GM23338 (cell line): ENCODE data around the gene LRRC18. TPM values are rescaled to one million over a fixed set of nuclear protein-coding genes. Genes with fewer than 3 reads are reported as not detected.

Source experiments
- ATAC-seq: fragments of 200-7000 bp; cut with Tn5 transposase; 3 replicates; pipeline ENCODE4 v1.9.1; 2020
- DNase-seq: peaks from one replicate; pipeline ENCODE4 v3.0.0-alpha.2; 2015; ENCODE audit warnings: low spot score
- H2AFZ ChIP-seq: fragments of 200-600 bp; sonication (generic); 2 replicates; pipeline ENCODE4 v1.8.0; 2016; ENCODE audit warnings: antibody characterized with exemption, mild to moderate bottlenecking, moderate library complexity
- H3F3A ChIP-seq: fragments of 200-600 bp; sonication (generic); replicated peaks from 2 replicates; pipeline ENCODE4 v1.8.0; 2017; ENCODE audit warnings: antibody characterized with exemption, mixed run types, low read depth
- H3K27ac ChIP-seq: fragments of 200-600 bp; sonication (generic); 2 replicates; pipeline ENCODE4 v1.6.1; 2016; ENCODE audit warnings: low read depth
- H3K27me3 ChIP-seq: fragments of 200-600 bp; sonication (generic); 2 replicates; pipeline ENCODE4 v1.8.0; 2016; ENCODE audit warnings: mild to moderate bottlenecking, mixed run types, moderate library complexity; ENCODE audit not compliant: insufficient read depth
- H3K36me3 ChIP-seq: fragments of 200-600 bp; sonication (generic); 2 replicates; pipeline ENCODE4 v1.8.0; 2016; ENCODE audit warnings: mild to moderate bottlenecking; ENCODE audit not compliant: insufficient read depth
- H3K4me1 ChIP-seq: fragments of 200-600 bp; sonication (generic); 2 replicates; pipeline ENCODE4 v1.8.0; 2016; ENCODE audit warnings: mild to moderate bottlenecking, moderate library complexity; ENCODE audit not compliant: insufficient read depth
- H3K4me2 ChIP-seq: fragments of 200-600 bp; sonication (generic); 2 replicates; pipeline ENCODE4 v1.7.1; 2017; ENCODE audit warnings: mixed run types
- H3K4me3 ChIP-seq: fragments of 200-600 bp; sonication (generic); 2 replicates; pipeline ENCODE4 v1.6.1; 2016; ENCODE audit warnings: mixed run types
- H3K79me2 ChIP-seq: fragments of 200-600 bp; sonication (generic); replicated peaks from 2 replicates; pipeline ENCODE4 v1.8.0; 2017; ENCODE audit warnings: mild to moderate bottlenecking; ENCODE audit not compliant: insufficient read depth
- H3K9me2 ChIP-seq: fragments of 200-600 bp; sonication (generic); 2 replicates; pipeline ENCODE4 v1.8.0; 2017; ENCODE audit not compliant: insufficient read depth
- H4K20me1 ChIP-seq: fragments of 200-600 bp; sonication (generic); replicated peaks from 2 replicates; pipeline ENCODE4 v1.8.0; 2017; ENCODE audit warnings: mild to moderate bottlenecking; ENCODE audit not compliant: insufficient read depth
- H3K27ac Mint-ChIP-seq: 2 replicates; pipeline ENCODE4 v1.8.0; 2020; ENCODE audit warnings: inconsistent platforms, mild to moderate bottlenecking, moderate library complexity, mixed read lengths
- H3K27me3 Mint-ChIP-seq: 3 replicates; pipeline ENCODE4 v1.8.0; 2022; ENCODE audit warnings: low read depth, mild to moderate bottlenecking, moderate library complexity, mixed read lengths, inconsistent platforms; ENCODE audit not compliant: insufficient read depth, poor library complexity
- H3K36me3 Mint-ChIP-seq: 3 replicates; pipeline ENCODE4 v1.8.0; 2021; ENCODE audit warnings: low read depth, mild to moderate bottlenecking, inconsistent platforms, moderate library complexity, mixed read lengths
- H3K4me1 Mint-ChIP-seq: 3 replicates; pipeline ENCODE4 v1.8.0; 2020; ENCODE audit warnings: mild to moderate bottlenecking, inconsistent platforms, mixed read lengths
- H3K4me3 Mint-ChIP-seq: 3 replicates; pipeline ENCODE4 v1.8.0; 2021; ENCODE audit warnings: moderate library complexity, mild to moderate bottlenecking, inconsistent platforms, mixed read lengths
- H3K9me3 Mint-ChIP-seq: 3 replicates; pipeline ENCODE4 v1.8.0; 2020; ENCODE audit warnings: moderate library complexity, mild to moderate bottlenecking, inconsistent platforms, mixed read lengths
- CREB1 ChIP-seq: fragments of 250-450 bp; sonication (Bioruptor Pico); IDR thresholded peaks from 2 replicates; pipeline ENCODE4 v1.5.0; 2020; ENCODE audit warnings: low read depth, mild to moderate bottlenecking, moderate library complexity
- CTCF ChIP-seq, 2 experiments: fragments of 200-600 bp in 1 of 2; sonication (generic) in 1 of 2; conservative IDR thresholded peaks; 2 replicates each; pipeline versions ENCODE4 v1.5.1 to v1.6.1; 2016 to 2017; ENCODE audit warnings: antibody characterized with exemption in 2 of 2, low read depth in 2 of 2, mild to moderate bottlenecking in 2 of 2, moderate library complexity in 1 of 2
- ETS1 ChIP-seq: IDR thresholded peaks from 2 replicates; pipeline ENCODE4 v1.6.1; 2016; ENCODE audit warnings: antibody characterized with exemption
- EZH2 ChIP-seq: fragments of 200-600 bp; sonication (generic); IDR thresholded peaks from one replicate; pipeline ENCODE4 v1.8.0; 2017; ENCODE audit warnings: antibody characterized with exemption, mild to moderate bottlenecking, low read depth; ENCODE audit not compliant: unreplicated experiment
- EZH2phosphoT487 ChIP-seq: fragments of 200-600 bp; sonication (generic); IDR thresholded peaks from one replicate; pipeline ENCODE4 v1.8.1; 2018; ENCODE audit warnings: antibody characterized with exemption; ENCODE audit not compliant: unreplicated experiment
- JUNB ChIP-seq: IDR thresholded peaks from one replicate; pipeline ENCODE4 v1.6.1; 2016; ENCODE audit warnings: antibody characterized with exemption; ENCODE audit not compliant: unreplicated experiment
- NANOG ChIP-seq: IDR thresholded peaks from 2 replicates; pipeline ENCODE4 v1.6.1; 2016; ENCODE audit warnings: antibody characterized with exemption, borderline replicate concordance
- POLR2AphosphoS5 ChIP-seq: IDR thresholded peaks from 2 replicates; pipeline ENCODE4 v1.6.1; 2016; ENCODE audit warnings: antibody characterized with exemption, low read depth
- STAT1 ChIP-seq: IDR thresholded peaks from one replicate; pipeline ENCODE4 v1.6.1; 2016; ENCODE audit warnings: antibody characterized with exemption; ENCODE audit not compliant: unreplicated experiment
- ZNF114 ChIP-seq: fragments of 250-450 bp; sonication (Bioruptor Pico); IDR thresholded peaks from 2 replicates; pipeline ENCODE4 v1.5.0; 2020; ENCODE audit warnings: mild to moderate bottlenecking, moderate library complexity
- ZNF331 ChIP-seq: fragments of 250-450 bp; sonication (Bioruptor Pico); IDR thresholded peaks from 2 replicates; pipeline ENCODE4 v1.5.0; 2020; ENCODE audit warnings: low read depth, mild to moderate bottlenecking, moderate library complexity
- polyA plus RNA-seq: library from polyadenylated mRNA; unstranded; fragments of >200 nt; fragmentation: Nextera tagmentation; extraction: Ambion mirVana; gene quantifications from 2 replicates; pipeline ENCODE4 v1.2.1, GENCODE V29; 2016
- total RNA-seq: library from RNA; depleted of rRNA; stranded (reverse); fragments of >200 nt; shearing (Covaris generic); gene quantifications from 2 replicates; pipeline ENCODE4 v1.2.3, GENCODE V29; 2014

LRRC18 gene
- total and polyA plus RNA-seq, 2 experiments from 2014 or later: not detected

GRCh38 chr10:48923748-48924147, 15.9 kb downstream of the LRRC18 start:
- Histone ChIP-seq H4K20me1 (no peaks in the 10 kb centered on the region), H2AFZ (no peak overlapping the region), H3K79me2 (no peaks in the 10 kb centered on the region), H3K36me3 (no peaks in the 10 kb centered on the region), H3K9me2 (no peaks in the 10 kb centered on the region; the same call in 1 of the 2 replicates), H3K4me1 (no peaks in the 10 kb centered on the region), H3K4me2 (no peak overlapping the region), H3K27me3 (no peaks in the 10 kb centered on the region), H3F3A (no peaks in the 10 kb centered on the region), H3K27ac (no peak overlapping the region), H3K4me3 (no peak overlapping the region)
- Mint-ChIP-seq H3K4me1 (peaks cover 3% of the 10 kb centered on the region; the same call in 1 of the 3 replicates), H3K4me3 (no peak overlapping the region), H3K9me3 (no peaks in the 10 kb centered on the region; the same call in 1 of the 3 replicates), H3K36me3 (no peaks in the 10 kb centered on the region; the same call in 2 of the 3 replicates), H3K27me3 (peaks cover 4% of the 10 kb centered on the region), H3K27ac (no peak overlapping the region)
- no peak for ATAC-seq
- DNase-seq: no peak
- TF ChIP-seq ZNF114 (no peak), EZH2 (no peak), ETS1 (no peak), EZH2phosphoT487 (no peak)

- Histone ChIP-seq H4K20me1 (no peaks in the 10 kb centered on the region), H3K79me2 (no peaks in the 10 kb centered on the region), H3K27ac (no peak overlapping the region), H3K27me3 (no peaks in the 10 kb centered on the region), H3K4me3 (no peak overlapping the region), H3K36me3 (no peaks in the 10 kb centered on the region), H3K4me2 (no peak overlapping the region), H3F3A (no peaks in the 10 kb centered on the region), H3K9me2 (0 out of 2 replicates have a peak, but pooled peaks cover 7% of the 10 kb centered on the region), H2AFZ (no peak overlapping the region), H3K4me1 (no peaks in the 10 kb centered on the region)
- DNase-seq (no peak), ATAC-seq (no peak)
- H3K4me1 Mint-ChIP-seq: no peaks in the 10 kb centered on the region
- no peaks in the 10 kb centered on the region for H3K36me3 Mint-ChIP-seq
- TF ChIP-seq JUNB (no peak), NANOG (no peak), EZH2phosphoT487 (no peak)
- no peaks in the 10 kb centered on the region for H3K27me3 Mint-ChIP-seq
- H3K9me3 Mint-ChIP-seq: no peaks in the 10 kb centered on the region
- H3K4me3 Mint-ChIP-seq: no peak overlapping the region
- no peak overlapping the region for H3K27ac Mint-ChIP-seq
Observed at GRCh38 chr10:48913674-48914073, 26.0 kb downstream of the LRRC18 start.

- H3K4me3 Mint-ChIP-seq: no peak overlapping the region
- H3K9me3 Mint-ChIP-seq: no peaks in the 10 kb centered on the region
- H3K4me1 ChIP-seq: no peaks in the 10 kb centered on the region
- H3K27ac Mint-ChIP-seq: no peak overlapping the region
- no peaks in the 10 kb centered on the region for H3K79me2 ChIP-seq
- no peak overlapping the region for H3K4me3 ChIP-seq
- H3K27ac ChIP-seq: no peak overlapping the region
- H2AFZ ChIP-seq: no peak overlapping the region
- H3K27me3 ChIP-seq: no peaks in the 10 kb centered on the region
- no peaks in the 10 kb centered on the region for H3F3A ChIP-seq
- H3K4me2 ChIP-seq: no peak overlapping the region
- H3K9me2 ChIP-seq: 0 out of 2 replicates have a peak, but pooled peaks cover 7% of the 10 kb centered on the region
- H3K36me3 Mint-ChIP-seq: no peaks in the 10 kb centered on the region
- ATAC-seq: no peak
- peaks cover 7% of the 10 kb centered on the region; the same call in 2 of the 3 replicates for H3K4me1 Mint-ChIP-seq
- H3K27me3 Mint-ChIP-seq: no peaks in the 10 kb centered on the region
- no peak for DNase-seq
- H3K36me3 ChIP-seq: no peaks in the 10 kb centered on the region
- H4K20me1 ChIP-seq: no peaks in the 10 kb centered on the region
- TF ChIP-seq POLR2AphosphoS5: no peak
- TF ChIP-seq ZNF331 (CRISPR knock-in tag): no peak
- TF ChIP-seq NANOG: no peak
- no peak for TF ChIP-seq EZH2phosphoT487
- TF ChIP-seq CREB1 (CRISPR knock-in tag): no peak
- no peak for TF ChIP-seq STAT1
- no peak for TF ChIP-seq CTCF (conservative IDR thresholded peaks at IDR 0.05; ENCODE audit: low read depth in 2 of 2)
- no peak for TF ChIP-seq ETS1
Observed at GRCh38 chr10:48910548-48910947, 29.1 kb downstream of the LRRC18 start.
